ENCODE results near the gene SLC12A9.

The SLC12A9 gene

GRCh38 chr7:100826514-100827329 is 25.8 kb upstream of the SLC12A9 start:
- H2AFZ ChIP-seq (ENCODE audit: low read length), result no peak overlapping the region
- H3K9me2 ChIP-seq (replicated peaks; ENCODE audit: insufficient read depth, low read length), result no peaks in the 10 kb centered on the region
- H3K9ac ChIP-seq (ENCODE audit: low read length), result no peak overlapping the region
- H3K4me3 ChIP-seq (ENCODE audit: low read length), result no peak overlapping the region
- H3K4me2 ChIP-seq (ENCODE audit: low read depth, low read length), result no peak overlapping the region
- no peaks in the 10 kb centered on the region for H3K9me3 ChIP-seq (replicated peaks; ENCODE audit: insufficient read depth, low read length)
- H3F3A ChIP-seq (ENCODE audit: insufficient read depth, low read length), result no peaks in the 10 kb centered on the region
- TF ChIP-seq EZH2phosphoT487 (IDR thresholded peaks at IDR 0.05; ENCODE audit: low read length), result no peak
- no peak for TF ChIP-seq CTCF (IDR thresholded peaks at IDR 0.05; ENCODE audit: low read length)
- no peak for TF ChIP-seq EZH2 (optimal IDR thresholded peaks at IDR 0.05; ENCODE audit: low read depth, low read length)
- H3K36me3 ChIP-seq (replicated peaks; ENCODE audit: insufficient read depth, low read length), result no peaks in the 10 kb centered on the region
- peaks cover 86% of the 10 kb centered on the region for H3K27me3 ChIP-seq (replicated peaks; ENCODE audit: insufficient read depth, low read length)
- no peak for DNase-seq
- H4K20me1 ChIP-seq (ENCODE audit: insufficient read depth, low read length), result no peaks in the 10 kb centered on the region
- no peak overlapping the region for H3K27ac ChIP-seq (ENCODE audit: low read length)
- H3K4me1 ChIP-seq (ENCODE audit: low read length), result no peaks in the 10 kb centered on the region
- H3K79me2 ChIP-seq (ENCODE audit: low read length), result no peaks in the 10 kb centered on the region

GRCh38 chr7:100827330-100828226 is 24.9 kb upstream of the SLC12A9 start, which contains the start of gene EPHB4:
Gene EPHB4, minus strand, starts transcription at chr7:100827523. Its CDS starts 493 bp downstream, at chr7:100827030.
- H3K27ac ChIP-seq (ENCODE audit: low read length), result no peak within 1 kb of the TSS
- H3K4me3 ChIP-seq (ENCODE audit: low read length), result no peak within 1 kb of the TSS
- no peak within 1 kb of the TSS for H3K9ac ChIP-seq (ENCODE audit: low read length)
- H4K20me1 ChIP-seq (ENCODE audit: insufficient read depth, low read length), result no peaks in the 10 kb centered on the region
- no peaks in the 10 kb centered on the region for H3K79me2 ChIP-seq (ENCODE audit: low read length)
- H3K36me3 ChIP-seq (replicated peaks; ENCODE audit: insufficient read depth, low read length), result no peaks in the 10 kb centered on the region
- H3K4me1 ChIP-seq (ENCODE audit: low read length), result no peaks in the 10 kb centered on the region
- peaks cover 86% of the 10 kb centered on the region for H3K27me3 ChIP-seq (replicated peaks; ENCODE audit: insufficient read depth, low read length)
- no peaks in the 10 kb centered on the region for H3K9me2 ChIP-seq (replicated peaks; ENCODE audit: insufficient read depth, low read length)
- H3K9me3 ChIP-seq (replicated peaks; ENCODE audit: insufficient read depth, low read length), result no peaks in the 10 kb centered on the region
- TF ChIP-seq CTCF (IDR thresholded peaks at IDR 0.05; ENCODE audit: low read length) (no peak), EZH2 (optimal IDR thresholded peaks at IDR 0.05; ENCODE audit: low read depth, low read length) (no peak), EZH2phosphoT487 (IDR thresholded peaks at IDR 0.05; ENCODE audit: low read length) (no peak)
- DNase-seq, result no peak
- H2AFZ ChIP-seq (ENCODE audit: low read length), result no peak within 1 kb of the TSS
- H3F3A ChIP-seq (ENCODE audit: insufficient read depth, low read length), result no peaks in the 10 kb centered on the region
- no peak within 1 kb of the TSS for H3K4me2 ChIP-seq (ENCODE audit: low read depth, low read length)

GRCh38 chr7:100829150-100829716 is 23.3 kb upstream of the SLC12A9 start:
- no peak overlapping the region for H3K4me2 ChIP-seq (ENCODE audit: low read depth, low read length)
- no peaks in the 10 kb centered on the region for H3K79me2 ChIP-seq (ENCODE audit: low read length)
- no peak overlapping the region for H3K27ac ChIP-seq (ENCODE audit: low read length)
- no peak overlapping the region for H3K9ac ChIP-seq (ENCODE audit: low read length)
- H3K9me3 ChIP-seq (replicated peaks; ENCODE audit: insufficient read depth, low read length), result no peaks in the 10 kb centered on the region
- H3K4me1 ChIP-seq (ENCODE audit: low read length), result no peaks in the 10 kb centered on the region
- TF ChIP-seq EZH2phosphoT487 (IDR thresholded peaks at IDR 0.05; ENCODE audit: low read length), result no peak
- no peak for TF ChIP-seq EZH2 (optimal IDR thresholded peaks at IDR 0.05; ENCODE audit: low read depth, low read length)
- TF ChIP-seq CTCF (IDR thresholded peaks at IDR 0.05; ENCODE audit: low read length), result no peak
- DNase-seq, result no peak
- H2AFZ ChIP-seq (ENCODE audit: low read length), result no peak overlapping the region
- H3K4me3 ChIP-seq (ENCODE audit: low read length), result no peak overlapping the region
- no peaks in the 10 kb centered on the region for H4K20me1 ChIP-seq (ENCODE audit: insufficient read depth, low read length)
- H3K27me3 ChIP-seq (replicated peaks; ENCODE audit: insufficient read depth, low read length), result peaks cover 82% of the 10 kb centered on the region
- no peaks in the 10 kb centered on the region for H3K9me2 ChIP-seq (replicated peaks; ENCODE audit: insufficient read depth, low read length)
- H3K36me3 ChIP-seq (replicated peaks; ENCODE audit: insufficient read depth, low read length), result no peaks in the 10 kb centered on the region
- no peaks in the 10 kb centered on the region for H3F3A ChIP-seq (ENCODE audit: insufficient read depth, low read length)

Measured in MM.1S (cell line).